HG02970 (cell line): ENCODE data around the gene TNFAIP2.

Experiments
- ATAC-seq: cut with Tn5 transposase; IDR thresholded peaks from one replicate; pipeline ENCODE4 v1.9.1; 2021; ENCODE audit warnings: mild to moderate bottlenecking, moderate library complexity, moderate number of reproducible peaks; ENCODE audit not compliant: unreplicated experiment, low FRiP score

Gene TNFAIP2

GRCh38 chr14:103178521-103178920, 55.3 kb downstream of the TNFAIP2 start:
- no peak for ATAC-seq

DNA sequence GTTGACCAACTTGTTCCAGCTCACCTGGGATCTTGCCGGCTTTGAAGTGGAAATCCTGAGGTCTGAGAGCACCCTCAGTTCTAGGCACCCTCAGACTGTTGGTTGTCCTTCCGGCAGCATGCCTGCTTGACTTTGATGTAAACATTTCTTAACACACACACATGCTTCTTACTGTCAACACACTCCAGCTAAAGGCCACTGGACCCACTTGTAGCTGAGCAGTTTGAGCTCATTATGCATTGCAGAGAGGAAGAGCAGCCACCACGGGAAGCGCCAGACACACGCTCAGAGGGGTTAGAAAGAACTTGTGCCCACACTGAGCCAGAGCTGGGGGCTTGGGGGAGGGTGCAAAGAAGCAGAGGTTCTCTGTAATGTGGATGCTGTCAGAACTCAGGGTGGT, 55.8 kb downstream of the TNFAIP2 start:
- ATAC-seq: no peak

DNA sequence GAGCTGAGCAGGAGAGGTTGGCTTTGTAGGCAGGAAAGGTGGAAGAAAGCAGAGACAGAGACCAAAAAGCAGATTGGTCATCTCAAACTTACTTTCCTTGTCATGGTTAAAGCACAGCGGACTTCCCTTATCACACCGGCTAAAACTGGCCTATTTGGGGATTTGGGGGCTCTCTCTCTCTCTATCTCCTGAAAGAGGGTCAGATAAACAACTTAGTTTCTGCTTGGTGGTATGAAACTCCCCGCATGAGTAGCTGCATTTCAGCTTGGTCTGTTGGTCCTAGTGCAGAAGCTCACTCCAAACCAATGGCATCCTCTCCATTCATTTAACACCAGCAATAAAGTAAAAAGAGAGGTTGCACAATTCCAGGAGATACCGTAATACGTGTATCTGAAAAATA, 57.1 kb downstream of the TNFAIP2 start:
- ATAC-seq: no peak

DNA sequence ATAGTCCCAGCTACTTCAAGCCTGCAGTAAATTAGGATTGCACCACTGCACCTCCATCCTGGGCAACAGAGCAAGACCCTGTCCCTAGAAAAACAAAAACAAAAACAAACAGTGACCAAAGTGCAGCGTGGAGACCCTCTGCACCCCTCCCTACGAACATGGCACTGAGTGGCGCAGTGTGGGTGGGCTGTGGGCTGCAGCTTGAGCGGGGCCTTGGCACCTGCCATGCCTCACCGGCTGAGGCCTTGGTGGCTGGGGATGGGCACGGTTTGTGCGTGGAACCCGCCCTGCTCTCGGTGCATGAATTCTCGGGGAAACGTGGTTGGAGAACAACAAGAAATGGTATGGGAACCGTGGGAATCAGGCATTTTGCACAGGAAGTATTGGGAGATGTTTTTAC, 60.8 kb downstream of the TNFAIP2 start:
- ATAC-seq: no peak

DNA sequence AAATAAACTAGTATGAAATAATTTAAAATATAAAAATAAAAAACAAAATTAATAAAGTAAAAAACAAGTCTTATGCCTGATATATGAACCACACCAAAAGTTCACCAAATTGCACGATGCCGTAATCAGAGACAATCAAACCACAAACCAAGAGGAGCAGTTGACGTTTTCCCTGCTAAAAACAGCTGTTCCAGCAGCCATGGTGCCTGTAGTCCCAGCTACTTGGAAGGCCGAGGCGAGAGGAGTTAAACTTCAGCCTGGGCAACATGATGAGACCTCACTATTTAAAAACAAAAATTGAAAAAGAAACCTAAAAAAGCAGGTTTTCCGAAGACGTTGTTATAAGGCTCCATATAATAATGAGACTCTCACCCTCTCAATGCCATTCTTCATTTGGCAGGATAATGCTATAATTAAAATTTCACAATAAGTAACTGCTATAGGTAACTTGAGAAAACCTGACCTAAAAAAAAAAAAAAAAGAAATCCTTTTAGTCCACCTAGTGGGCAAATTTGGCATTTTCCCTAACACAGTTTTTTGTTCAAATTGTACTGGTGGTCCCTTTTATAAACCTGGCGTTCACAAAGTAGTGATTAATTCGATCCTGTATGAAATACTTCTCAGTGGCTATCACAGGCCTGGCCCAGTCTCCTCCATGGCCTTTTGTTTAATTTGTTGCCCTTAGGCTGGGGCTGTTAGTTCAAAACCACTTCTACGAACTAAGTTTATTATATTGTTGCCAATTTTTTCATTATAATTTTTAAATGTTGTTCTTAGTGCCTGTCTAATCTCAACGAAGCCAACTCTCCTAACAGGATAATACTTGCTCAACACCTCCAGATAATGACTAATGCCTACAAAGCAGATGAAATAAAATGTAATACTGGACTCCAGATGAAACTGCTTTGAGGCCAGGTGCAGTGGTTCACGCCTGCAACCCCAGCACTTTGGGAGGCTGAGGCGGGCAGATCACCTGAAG, 62.1 kb downstream of the TNFAIP2 start:
- no peak for ATAC-seq

- ATAC-seq: no peak
Measured at GRCh38 chr14:103186241-103186822, 63.1 kb downstream of the TNFAIP2 start.
